Measurements from ENCODE around the gene UPK2.

The UPK2 gene

DNA sequence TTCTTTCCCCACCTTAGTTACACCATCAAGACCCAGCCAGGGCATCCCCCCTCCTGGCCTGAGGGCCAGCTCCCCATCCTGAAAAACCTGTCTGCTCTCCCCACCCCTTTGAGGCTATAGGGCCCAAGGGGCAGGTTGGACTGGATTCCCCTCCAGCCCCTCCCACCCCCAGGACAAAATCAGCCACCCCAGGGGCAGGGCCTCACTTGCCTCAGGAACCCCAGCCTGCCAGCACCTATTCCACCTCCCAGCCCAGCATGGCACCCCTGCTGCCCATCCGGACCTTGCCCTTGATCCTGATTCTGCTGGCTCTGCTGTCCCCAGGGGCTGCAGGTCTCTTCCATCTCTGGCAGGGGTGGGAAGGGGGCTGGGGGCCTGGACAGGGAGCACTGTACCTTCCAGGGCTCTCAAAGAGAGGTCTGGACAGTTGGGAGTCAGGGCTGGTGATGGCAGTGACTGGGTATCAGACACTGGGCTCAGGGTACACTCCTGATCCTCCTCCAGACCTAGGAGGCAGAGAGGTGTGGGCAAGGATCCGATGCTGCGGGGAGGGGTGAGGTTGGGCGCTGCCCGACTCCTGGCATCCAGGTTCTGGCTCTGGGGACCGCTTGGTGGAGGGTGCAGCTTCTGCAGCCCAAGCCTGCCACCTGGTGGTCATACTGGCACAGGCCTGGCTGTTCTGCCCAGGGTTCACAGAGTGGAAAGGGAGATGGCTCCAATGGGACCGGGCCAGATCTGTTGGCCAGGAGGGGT lies at the start of gene UPK2:
Gene UPK2 (plus strand): TSS at position 205 of the 753 bp plus-strand sequence. CDS start 53 bp downstream, at position 258.
- peak; percentile 73 for DNase-seq

DNA sequence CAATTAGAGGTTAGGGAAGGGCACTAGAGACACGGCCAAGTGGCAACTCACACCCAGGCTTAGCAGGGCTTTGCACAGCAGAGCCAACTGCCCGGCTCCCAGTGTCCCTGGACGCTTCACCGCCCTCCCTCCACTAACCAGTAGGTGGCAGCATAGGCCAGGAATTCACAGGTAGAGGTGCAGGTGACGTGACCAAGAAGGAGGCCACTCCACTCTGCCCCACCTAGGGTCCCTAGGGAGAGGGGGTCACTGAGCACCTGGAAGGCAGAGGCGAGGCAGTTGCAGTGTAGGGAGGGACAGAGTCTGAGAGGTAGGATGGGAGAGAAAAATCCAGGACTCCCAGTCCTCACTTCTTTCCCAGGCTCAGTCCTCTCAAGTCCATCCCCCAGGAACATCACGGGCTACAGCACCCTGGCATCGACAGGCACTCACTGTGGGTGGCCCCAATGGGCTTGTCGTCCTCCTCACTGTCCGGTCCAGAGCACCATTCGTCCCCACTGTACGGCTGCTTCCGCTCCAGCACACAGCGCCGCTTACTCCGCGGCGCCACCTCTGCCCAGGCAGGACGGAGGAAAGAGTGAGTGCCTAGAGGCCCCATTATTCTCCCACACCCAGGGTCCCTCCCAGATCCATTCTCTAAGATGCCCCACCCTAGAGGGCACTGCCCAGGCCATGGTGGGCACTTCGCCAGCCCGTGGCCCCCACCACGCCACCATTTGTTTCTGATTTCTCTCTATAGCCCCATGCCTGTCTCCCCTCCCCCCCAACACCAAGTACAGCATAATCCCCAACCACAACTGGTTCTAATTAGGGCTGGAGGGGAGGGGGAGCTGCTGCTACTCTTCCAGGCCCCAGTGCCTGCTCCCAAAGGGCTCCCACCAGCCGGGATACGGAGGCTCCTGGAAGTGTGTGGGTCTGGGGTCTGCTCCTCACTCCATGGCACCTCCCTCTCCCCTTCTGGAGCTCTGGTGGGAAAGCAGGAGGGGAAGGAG lies 48.8 kb upstream of the UPK2 start:
- DNase-seq = peak; percentile 81

DNA sequence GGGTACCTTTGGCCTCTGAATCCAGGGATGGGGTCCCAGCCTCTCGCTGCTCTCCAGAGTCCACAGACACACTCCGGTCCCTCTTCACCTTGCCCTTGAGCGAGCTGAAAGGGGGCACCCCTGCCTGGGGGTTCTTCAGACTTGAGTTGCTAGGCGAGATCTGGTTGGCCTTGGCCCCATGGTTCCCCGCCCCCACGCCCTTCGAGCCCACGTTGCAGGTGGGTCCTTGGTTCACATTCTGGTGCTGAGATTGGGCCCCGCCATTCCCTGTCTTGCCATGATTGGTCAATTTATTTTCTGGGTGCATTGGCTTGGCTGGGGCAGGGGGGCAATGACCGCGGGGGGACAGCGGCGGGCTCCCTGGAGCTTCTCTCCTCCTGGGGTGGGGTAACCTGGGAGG lies 47.8 kb upstream of the UPK2 start:
- no peak for DNase-seq

DNA sequence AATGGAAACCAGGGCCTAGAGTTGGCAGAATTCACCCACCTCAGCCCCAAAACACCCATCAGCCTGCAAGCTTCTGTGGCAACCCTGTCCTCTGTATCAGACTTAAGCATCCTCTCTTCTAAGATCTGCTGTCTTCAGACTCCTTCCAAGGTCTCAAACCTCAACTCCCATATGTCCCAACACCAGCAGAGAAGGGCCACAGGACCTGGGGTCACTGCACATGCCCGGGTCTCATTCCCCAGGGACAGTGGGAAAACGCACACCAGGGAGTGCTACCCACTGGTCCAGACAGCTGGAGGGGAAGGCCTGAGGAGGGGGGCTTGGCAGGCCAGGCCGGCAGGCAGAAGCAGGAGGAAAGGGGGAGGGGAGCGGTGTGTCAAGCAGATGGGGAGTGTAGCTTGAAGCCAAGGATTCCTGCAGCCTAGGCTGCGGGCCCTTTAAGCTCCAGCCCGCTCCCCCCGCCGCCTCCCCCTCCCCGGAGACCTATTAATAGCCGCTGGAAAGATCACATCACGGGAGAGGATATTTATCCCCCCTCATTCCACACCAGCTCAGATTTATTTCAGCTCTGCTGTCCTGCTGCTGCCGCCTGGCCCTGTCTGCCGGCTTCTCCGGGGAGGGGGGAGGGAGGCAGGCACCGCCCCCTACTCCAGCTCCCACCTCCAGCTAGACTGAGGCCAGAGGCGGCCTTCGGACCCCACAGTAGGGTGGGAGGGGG lies 47.0 kb upstream of the UPK2 start:
- peak; percentile 37 for DNase-seq

DNA sequence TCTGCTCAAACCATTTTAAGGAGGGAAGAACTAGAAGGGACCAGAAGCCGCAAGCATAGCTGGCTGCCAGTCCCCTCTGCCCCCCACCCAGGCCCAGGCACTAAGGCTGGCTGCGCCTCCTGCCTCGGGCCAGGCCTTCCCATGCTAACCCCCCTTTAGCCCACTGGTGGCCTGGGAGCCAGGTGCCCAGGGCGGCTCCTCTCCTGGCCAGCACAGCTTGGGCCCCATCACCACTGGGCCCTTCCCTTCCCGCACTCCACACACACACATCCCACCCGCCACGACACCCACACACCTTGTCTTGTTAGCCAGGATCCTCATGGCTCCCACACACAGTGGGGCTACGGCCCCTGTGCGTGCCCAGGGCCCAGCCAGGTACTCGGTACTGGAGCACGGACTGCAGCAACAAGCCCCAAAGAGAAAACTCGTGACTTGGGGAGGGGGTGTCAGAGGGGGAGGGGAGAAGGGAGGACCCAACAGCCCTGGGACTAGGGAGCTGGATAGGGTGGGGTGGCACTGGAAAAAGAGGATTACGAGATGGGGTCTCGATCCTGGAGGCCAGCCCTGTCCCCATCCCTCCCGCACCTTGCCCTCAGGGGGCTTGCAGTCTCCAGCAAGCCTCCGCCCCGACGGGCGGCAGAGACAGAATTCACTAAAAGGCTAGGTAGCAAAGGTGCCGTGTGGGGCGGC lies 46.3 kb upstream of the UPK2 start:
- DNase-seq = no peak

DNA sequence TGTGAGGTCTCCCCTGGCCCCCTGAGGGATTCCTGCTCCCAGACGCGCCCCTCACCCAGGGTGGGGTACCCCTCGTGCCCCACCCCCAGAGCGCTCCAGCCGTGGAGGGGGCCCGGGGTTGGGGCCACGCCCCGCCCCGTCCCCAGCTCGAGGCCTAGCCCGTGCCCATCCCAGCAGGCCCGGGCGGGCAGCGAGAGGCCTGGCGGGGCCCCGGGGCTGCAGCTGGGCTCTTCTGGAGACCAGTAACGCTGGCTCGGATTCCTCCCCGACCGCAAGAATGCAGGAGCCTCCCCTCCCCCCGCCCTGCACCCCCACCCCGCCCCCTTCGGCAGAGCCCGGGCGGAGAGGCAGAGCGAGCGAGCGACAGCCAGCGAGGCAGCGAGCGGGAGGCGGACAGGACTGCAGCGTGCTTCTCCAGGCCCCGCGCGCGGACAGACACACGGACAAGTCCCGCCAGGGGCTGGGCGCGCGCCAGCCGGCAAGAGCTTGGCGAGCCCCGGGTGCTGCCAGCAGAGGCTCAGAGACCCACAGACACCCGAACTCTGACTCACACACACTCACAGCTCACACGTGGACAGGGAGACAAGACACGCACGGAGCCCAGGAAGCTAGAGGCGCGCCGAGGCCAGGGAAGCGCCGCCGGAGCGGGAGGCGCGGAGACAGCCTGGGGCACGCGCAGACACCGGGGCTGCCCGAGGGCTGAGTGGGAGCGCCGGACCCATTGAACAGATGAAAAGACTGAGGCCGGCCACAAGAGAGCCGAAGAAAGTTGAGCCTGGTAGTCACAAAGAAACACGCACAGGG lies 45.6 kb upstream of the UPK2 start:
- DNase-seq = no peak

DNA sequence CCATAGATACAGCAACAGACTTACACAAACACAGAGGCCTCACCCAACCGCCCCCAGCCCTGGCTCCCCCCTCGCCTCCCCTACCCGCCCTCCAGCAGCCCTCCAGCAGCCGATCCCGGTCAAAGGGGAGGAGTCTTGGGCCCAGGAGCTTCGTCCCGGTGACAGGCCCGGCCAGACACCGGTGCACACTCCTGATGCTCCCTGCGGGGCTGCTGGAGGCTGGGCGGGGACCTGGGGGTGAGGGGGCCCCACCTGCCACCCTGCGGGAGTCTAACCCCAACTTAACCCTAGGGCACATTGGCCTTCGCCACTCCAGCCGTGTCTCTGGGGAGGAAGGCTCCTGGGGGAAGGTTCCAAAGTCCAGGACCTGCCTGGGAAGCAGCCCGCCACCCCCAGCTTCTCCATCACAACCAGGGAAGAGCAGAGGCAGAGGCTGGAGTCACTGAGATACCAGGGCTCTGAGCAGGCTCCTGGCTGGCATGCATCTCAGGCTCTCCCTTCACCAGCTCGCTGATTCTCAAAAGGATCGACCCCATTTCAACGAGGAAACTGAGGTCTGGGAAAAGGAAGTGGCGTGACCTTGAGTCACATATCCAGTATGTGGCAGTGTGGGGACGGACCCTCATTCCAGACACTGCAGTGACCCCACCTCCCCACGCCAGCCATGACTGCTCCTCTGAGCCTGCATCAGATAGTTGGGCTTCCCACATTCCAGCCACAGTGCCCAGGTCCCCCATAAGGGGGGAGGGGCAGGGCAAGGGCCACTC lies 44.8 kb upstream of the UPK2 start:
- no peak for DNase-seq

DNA sequence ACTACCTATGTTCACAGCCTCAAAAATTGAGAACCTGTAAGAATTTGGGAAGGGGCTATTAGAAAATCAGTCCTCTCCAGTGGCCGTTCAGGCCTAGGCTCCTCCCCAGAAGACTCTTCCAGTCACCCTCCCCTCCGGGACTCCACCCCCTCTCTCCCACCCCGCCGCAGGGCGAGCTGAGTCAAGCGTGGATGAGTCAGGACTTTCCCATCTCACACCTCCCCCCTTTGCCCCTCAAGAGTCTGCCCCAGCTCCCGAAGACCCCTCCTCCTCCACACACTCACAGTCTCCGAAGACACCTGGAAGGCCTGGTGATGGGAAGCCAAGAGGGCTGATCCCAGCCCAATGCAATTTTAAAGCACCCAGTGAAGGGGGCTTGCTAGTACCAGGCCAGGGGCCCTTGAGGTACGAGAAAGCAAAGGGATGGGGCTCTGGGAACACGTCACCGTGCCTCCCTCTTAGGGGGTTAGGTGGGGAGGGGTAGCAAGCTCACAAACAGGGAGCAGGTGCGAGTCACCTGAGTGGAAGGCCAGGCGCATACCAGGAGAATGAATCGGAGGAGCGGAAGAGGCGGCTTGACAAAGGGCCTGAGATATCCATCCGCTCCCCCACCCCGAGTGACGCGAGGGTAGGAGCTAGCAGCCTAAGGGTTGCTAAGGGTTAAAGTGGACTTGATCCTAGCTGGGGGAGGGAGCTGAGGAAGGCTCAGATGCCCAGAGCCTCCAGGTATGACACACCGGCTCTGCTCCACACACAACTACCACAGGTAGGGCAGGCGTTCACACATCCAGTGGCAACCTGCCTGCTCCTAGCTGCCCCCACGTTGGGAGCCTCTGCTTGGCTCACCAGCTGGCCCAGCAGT lies 44.0 kb upstream of the UPK2 start:
- DNase-seq = no peak

DNA sequence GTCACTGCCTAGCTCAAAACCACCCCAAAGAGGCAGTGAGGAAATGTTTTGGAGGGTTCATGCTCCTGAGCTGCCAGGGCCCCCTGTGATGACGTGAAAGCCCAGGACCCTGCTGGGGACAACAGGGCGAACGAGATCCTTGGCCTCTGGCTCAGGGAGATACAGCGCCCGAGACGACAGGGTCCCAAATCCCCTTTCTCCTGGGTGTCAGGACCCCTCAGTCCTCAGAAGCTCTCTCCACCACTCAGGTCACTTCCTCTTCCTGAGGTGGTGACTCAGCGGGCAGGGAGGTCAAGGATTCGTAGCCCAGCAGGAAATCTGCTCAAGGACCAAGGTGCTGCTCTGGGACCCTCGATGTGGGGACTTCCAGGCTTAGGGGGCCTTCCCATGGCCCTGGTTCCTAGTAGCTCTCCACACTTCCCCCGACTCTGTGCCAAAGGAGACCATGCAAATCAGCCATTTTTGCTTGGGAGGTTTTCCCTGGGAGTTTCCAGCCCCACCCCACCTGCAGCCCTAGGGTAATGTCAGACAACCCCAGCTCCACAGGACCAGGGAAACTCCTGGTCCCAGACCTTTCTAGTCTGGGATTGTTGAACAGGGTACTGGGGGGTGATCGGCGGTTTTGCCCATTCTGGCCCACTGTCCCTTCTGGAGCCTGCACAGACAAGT lies 43.2 kb upstream of the UPK2 start:
- DNase-seq = no peak

DNA sequence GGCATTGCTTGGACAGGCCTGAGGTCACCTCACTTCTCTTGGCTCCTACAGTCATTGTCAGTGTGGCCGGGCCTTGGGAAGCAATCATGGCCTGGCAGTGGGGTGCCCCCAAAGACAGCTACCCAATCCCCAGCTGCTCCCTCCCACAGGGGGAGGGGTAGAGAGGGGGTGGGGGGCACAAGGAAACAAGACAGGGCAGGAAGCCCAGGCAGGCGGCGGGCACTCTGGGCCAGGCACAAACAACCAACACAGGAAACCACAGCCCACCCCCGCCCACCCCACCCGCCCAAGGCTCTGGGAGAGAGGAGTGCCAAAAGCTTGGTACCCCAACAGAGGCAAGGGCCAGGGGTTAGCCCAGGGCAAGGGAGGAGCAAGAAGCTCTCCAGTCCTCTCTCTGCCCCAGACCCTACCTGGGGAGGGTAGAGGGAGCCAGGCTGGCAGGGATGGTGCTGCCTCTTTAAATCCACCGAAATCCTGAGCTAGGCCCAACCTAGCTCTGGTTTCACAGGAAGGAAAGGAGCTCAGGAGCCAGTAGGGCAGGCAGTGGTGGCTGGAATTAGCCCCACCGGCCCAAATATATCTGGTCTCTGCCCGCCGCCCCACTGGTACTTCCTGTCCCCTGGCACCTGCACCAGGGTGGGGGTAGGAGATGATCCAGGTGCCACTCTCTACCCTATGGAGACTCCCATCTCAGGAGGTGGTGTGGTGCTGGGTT lies 42.5 kb upstream of the UPK2 start:
- DNase-seq = no peak

DNA sequence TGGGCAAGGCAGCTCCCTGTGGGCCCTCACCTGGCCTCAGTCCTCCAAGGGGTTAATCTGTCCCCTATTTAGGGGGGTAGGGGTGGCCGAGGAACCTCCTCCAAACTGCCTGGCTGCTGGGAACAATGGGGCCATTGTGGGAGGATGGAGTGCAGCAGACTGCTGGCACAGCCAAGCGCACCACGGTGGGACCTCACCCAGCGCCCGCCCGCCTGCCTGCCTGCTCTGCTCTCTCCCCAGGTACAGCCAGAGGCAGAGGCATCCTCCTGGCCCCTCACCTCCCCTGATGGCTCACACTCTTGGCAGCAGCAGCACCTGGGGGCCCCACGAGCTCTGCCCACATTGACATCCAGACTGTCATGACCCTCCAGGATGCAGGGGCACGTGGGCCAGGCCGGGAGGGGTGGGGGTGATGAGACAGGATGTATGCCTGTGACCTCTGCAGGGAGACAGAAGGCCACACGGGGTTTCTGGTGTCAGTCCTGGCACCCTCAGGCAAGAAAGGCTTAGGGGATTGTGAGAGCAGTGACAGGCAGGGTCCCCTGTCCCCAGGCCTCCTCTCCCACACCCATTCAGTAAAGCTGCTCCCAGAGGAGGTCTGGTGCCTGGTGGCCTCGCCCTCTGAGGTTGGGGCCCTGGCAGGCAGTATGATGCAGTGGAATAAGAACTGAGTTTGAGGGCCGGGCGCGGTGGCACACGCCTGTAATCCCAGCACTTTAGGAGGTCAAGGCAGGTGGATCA lies 41.8 kb upstream of the UPK2 start:
- DNase-seq = no peak

DNA sequence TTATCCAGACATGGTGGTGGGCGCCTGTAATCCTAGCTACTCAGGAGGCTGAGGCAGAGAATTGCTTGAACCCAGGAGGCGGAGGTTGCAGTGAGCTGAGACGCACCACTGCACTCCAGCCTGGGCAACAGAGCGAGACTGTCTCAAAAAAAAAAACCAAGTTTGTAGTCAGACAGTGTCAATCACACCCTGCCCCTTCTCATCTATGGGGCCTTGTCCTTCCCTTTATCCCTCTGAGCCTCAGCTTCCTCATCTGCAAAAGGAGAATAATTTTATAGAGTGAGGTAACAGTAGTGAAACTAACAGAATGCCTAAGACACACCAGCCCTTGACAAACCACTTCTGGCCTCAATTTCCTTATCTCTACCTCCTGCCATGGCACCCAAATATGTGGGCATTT lies 41.1 kb upstream of the UPK2 start:
- DNase-seq = no peak

DNA sequence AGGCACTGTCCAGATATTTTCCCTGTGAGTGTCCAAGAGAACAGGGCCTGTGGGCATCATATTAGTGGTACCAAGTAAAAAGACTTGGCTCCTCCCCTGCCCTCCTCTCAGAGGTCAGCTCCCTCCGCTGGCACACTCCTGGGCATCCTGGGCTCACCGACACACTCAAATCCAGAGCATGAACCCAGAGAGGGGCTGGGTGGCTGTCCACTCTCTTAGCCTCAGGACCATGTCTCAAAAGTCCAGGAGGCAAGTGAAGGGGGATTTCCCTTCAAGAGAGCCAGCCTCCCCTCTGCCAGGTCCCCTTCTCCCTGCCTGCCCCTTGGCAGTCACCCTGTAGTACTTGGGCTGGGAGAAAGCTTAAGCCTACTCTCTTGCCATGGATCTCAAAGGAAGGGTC lies 40.7 kb upstream of the UPK2 start:
- DNase-seq = no peak

DNA sequence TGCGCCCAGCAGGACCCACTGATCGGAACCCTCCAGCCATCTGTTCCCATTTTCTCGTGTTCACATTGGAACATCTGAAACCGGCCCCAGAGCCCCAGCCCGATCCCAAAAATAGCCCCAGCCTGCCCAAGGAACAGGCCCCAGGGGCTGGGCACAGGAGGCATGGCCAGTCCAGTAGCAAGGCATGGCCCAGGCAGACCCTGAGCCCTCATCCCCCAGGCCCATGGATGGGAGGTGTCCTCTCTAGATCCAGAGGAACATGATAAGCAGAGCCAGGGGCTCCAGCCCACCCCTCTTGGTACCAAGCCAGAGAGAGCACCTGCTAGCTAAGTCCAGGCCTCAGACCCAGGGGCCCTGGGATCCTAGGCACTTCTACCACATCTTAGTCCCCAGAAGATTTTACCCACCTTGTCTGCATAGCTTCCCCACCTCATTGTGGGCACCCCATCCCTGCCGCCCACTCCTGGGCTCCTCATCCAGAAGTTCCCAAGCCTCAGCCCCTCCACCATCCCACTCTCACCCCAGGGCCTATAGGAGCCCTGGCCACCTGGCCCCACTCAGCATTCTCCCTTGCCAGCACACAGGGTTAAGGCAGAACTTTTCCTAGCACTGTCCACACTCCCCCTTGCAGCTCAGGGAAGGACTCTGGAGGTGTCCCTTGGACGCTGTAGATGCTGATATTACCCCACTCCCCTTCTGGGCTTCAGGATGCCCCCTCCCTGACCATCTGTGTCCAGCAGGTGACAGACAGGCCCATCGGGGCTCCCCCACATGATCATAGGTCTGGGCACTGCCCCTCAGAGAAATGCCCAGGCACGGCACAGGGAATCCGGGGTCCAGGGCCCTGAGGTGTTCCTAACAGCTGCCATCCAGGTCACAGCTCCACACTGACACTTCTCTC lies 39.9 kb upstream of the UPK2 start:
- DNase-seq = no peak

DNA sequence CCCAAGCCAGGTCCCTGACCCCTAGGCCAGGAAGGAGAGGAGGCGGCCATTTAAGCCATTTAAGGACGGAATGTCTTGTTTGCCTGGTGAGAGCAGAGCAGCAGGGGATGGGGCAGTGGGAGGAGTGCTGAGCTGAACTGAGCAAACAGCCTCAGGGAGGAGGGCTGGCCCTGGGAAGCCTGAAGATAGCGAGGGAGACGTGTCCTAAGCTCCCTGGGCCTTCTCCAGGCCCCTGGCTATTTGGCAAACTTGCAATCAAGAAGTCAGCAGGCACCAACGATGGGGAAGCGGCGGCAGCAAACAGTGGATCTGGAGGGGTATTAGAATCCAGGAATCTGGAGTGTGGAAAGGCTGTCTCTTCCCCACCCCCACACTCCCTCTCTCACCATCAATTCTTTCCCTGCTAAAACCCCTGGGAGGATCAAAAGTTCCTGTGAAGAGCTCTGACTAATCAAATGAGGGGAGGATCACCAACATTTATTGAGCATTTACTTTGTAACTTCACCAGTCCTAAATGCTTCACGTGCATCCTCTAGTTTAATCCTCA lies 39.2 kb upstream of the UPK2 start:
- no peak for DNase-seq

DNA sequence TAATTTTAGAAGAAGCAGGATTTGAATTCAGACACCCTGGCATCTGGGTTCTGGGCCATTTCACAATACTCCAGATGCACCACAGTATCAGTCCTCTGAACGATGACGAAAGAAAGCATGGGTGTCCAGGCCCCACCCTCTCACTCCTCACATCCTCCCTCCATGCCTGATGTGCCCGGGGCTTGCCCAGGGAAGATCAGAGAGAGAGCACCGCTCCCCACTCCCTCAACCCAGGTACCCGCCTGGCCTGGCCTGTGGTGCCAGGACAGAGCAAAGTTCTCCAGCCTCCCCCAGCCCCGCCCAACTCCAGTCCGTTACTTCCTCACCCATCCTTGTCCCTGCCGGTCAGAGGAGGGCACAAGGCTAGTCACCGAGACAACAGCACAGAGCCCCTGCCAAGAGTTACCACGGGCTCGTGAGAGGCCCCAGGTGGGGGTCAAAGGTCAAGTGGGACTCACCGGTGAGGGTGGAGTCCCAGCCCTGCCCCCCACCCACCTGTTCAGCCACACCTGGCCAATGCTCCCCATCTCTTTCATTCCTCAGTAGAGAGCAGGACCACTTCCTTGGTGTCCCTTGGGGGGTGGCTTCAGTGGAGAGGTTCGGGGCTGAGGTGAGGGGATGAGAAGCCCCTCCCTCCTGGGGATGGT lies 38.5 kb upstream of the UPK2 start:
- DNase-seq = no peak

All from NCI-H1092 (cell line).